Fibroblast of gingiva (primary cell): ENCODE data around the gene ACOX3.

ENCODE experiments used
- DNase-seq: peaks from one replicate; pipeline ENCODE4 v3.0.0-alpha.2; 2011; ENCODE audit warnings: low read depth

ACOX3 gene

GRCh38 chr4:8467016-8467415 is 26.5 kb upstream of the ACOX3 start:
- no peak for DNase-seq

GRCh38 chr4:8465615-8466611 is 25.4 kb upstream of the ACOX3 start:
- no peak for DNase-seq

- DNase-seq: no peak
These were observed 23.9 kb upstream of the ACOX3 start for GRCh38 chr4:8464381-8464780.

- no peak for DNase-seq
These were observed 23.3 kb upstream of the ACOX3 start for GRCh38 chr4:8463811-8464210.

GRCh38 chr4:8461616-8462015 is 21.1 kb upstream of the ACOX3 start:
- no peak for DNase-seq

- no peak for DNase-seq
These were observed 20.6 kb upstream of the ACOX3 start for GRCh38 chr4:8461086-8461485.

- DNase-seq: no peak
These were observed 19.4 kb upstream of the ACOX3 start for GRCh38 chr4:8459867-8460445.

GRCh38 chr4:8457646-8458252 is 17.2 kb upstream of the ACOX3 start:
- no peak for DNase-seq

GRCh38 chr4:8453957-8454356 is 13.4 kb upstream of the ACOX3 start:
- no peak for DNase-seq

GRCh38 chr4:8451440-8452182 is 11.1 kb upstream of the ACOX3 start:
- no peak for DNase-seq

- DNase-seq: no peak
These were observed 5.6 kb upstream of the ACOX3 start for GRCh38 chr4:8446122-8446521.

- DNase-seq: no peak
These were observed 3.3 kb upstream of the ACOX3 start for GRCh38 chr4:8443801-8444200.

- DNase-seq: no peak
These were observed 2.3 kb upstream of the ACOX3 start for GRCh38 chr4:8442596-8443358.

GRCh38 chr4:8441499-8442091 is 1.1 kb upstream of the ACOX3 start:
- DNase-seq: no peak

- peak; percentile 26 for DNase-seq
These were observed 520 bp downstream of the ACOX3 start for GRCh38 chr4:8439914-8440491.

- DNase-seq: peak; percentile 60
These were observed 1.4 kb downstream of the ACOX3 start for GRCh38 chr4:8439168-8439567.

GRCh38 chr4:8438743-8439142 is 1.8 kb downstream of the ACOX3 start:
- DNase-seq: no peak

- no peak for DNase-seq
These were observed 3.2 kb downstream of the ACOX3 start for GRCh38 chr4:8437281-8437680.

GRCh38 chr4:8435656-8436121 is 4.8 kb downstream of the ACOX3 start:
- no peak for DNase-seq

- DNase-seq: no peak
These were observed 6.1 kb downstream of the ACOX3 start for GRCh38 chr4:8434251-8435073.
